IPS-18c (cell line): ENCODE data around the gene USP21.

Source experiments
- H3K4me3 ChIP-seq: 2 replicates; pipeline ENCODE4 v1.7.0; 2013; ENCODE audit warnings: low read depth, mild to moderate bottlenecking, low read length, moderate library complexity; ENCODE audit not compliant: insufficient read depth
- H3K9me3 ChIP-seq: one replicate; pipeline ENCODE4 v1.6.1; 2013; ENCODE audit warnings: mild to moderate bottlenecking, low read length, moderate library complexity; ENCODE audit not compliant: control insufficient read depth, insufficient read depth

Gene USP21

GRCh38 chr1:161131523-161132409, 27.5 kb upstream of the USP21 start:
- peak overlapping the region; percentile 93 for H3K4me3 ChIP-seq
- no peaks in the 10 kb centered on the region for H3K9me3 ChIP-seq

GRCh38 chr1:161132410-161133219, 26.7 kb upstream of the USP21 start, which contains the start of gene DEDD:
TSS of gene DEDD (minus strand) at chr1:161132667. CDS start at chr1:161124462, 8,205 bp downstream.
- Histone ChIP-seq H3K9me3 (no peaks in the 10 kb centered on the region), H3K4me3 (peak within 1 kb of the TSS; percentile 93)

GRCh38 chr1:161133220-161133740, 26.0 kb upstream of the USP21 start:
- Histone ChIP-seq H3K4me3 (peak overlapping the region; percentile 93), H3K9me3 (no peaks in the 10 kb centered on the region)

- Histone ChIP-seq H3K9me3 (no peaks in the 10 kb centered on the region), H3K4me3 (no peak overlapping the region)
Observed at GRCh38 chr1:161137881-161138280, 21.4 kb upstream of the USP21 start.

GRCh38 chr1:161138431-161138830, 20.9 kb upstream of the USP21 start:
- Histone ChIP-seq H3K9me3 (no peaks in the 10 kb centered on the region), H3K4me3 (no peak overlapping the region)

- Histone ChIP-seq H3K9me3 (no peaks in the 10 kb centered on the region), H3K4me3 (no peak overlapping the region)
Observed at GRCh38 chr1:161139766-161140165, 19.5 kb upstream of the USP21 start.

- H3K9me3 ChIP-seq: no peaks in the 10 kb centered on the region
- H3K4me3 ChIP-seq: no peak overlapping the region
Observed at GRCh38 chr1:161140755-161141400, 18.4 kb upstream of the USP21 start.

GRCh38 chr1:161145832-161146231, 13.5 kb upstream of the USP21 start:
- Histone ChIP-seq H3K4me3 (no peak overlapping the region), H3K9me3 (no peaks in the 10 kb centered on the region)

GRCh38 chr1:161153176-161153575, 6.1 kb upstream of the USP21 start:
- no peak overlapping the region for H3K4me3 ChIP-seq
- H3K9me3 ChIP-seq: no peaks in the 10 kb centered on the region

GRCh38 chr1:161153682-161154337, 5.5 kb upstream of the USP21 start, which contains the start of gene UFC1:
TSS of gene UFC1 (plus strand) at chr1:161153978. CDS start at chr1:161153998, 20 bp downstream.
- Histone ChIP-seq H3K9me3 (no peaks in the 10 kb centered on the region), H3K4me3 (peak within 1 kb of the TSS; percentile 62)

- H3K9me3 ChIP-seq: no peaks in the 10 kb centered on the region
Observed at GRCh38 chr1:161157867-161158266, 1.4 kb upstream of the USP21 start.

GRCh38 chr1:161158316-161159010, 837 bp upstream of the USP21 start:
- Histone ChIP-seq H3K9me3 (no peaks in the 10 kb centered on the region), H3K4me3 (peak overlapping the region; percentile 43)

More at GRCh38 chr1:161157867-161158266, 1.4 kb upstream of the USP21 start:
- H3K4me3 ChIP-seq: no peak overlapping the region

GRCh38 chr1:161159913-161160243, 578 bp downstream of the USP21 start:
- Histone ChIP-seq H3K9me3 (no peaks in the 10 kb centered on the region), H3K4me3 (peak overlapping the region; percentile 43)

GRCh38 chr1:161160671-161161145, 1.4 kb downstream of the USP21 start:
- H3K4me3 ChIP-seq: no peak overlapping the region
- H3K9me3 ChIP-seq: no peaks in the 10 kb centered on the region

GRCh38 chr1:161161652-161162051, 2.4 kb downstream of the USP21 start:
- H3K4me3 ChIP-seq: no peak overlapping the region

GRCh38 chr1:161162052-161162451, 2.8 kb downstream of the USP21 start:
- H3K4me3 ChIP-seq: no peak overlapping the region
- no peaks in the 10 kb centered on the region for H3K9me3 ChIP-seq

More at GRCh38 chr1:161161652-161162051, 2.4 kb downstream of the USP21 start:
- no peaks in the 10 kb centered on the region for H3K9me3 ChIP-seq
